Esophagus muscularis mucosa (tissue), 4 donors: ENCODE results near the gene DRC7. TPM values are rescaled to one million over a fixed set of nuclear protein-coding genes. Genes with fewer than 3 reads are reported as not detected.

Experiments
- DNase-seq: peaks from one replicate; pipeline ENCODE4 v3.0.0-alpha.2; 2017; ENCODE audit errors: extremely low spot score
- H3K27ac ChIP-seq, 4 donors: fragments of 200-600 bp; sonication (generic); replicated peaks in 1 of 4; 1 replicate in 3 of 4; 2 replicates in 1 of 4; pipeline ENCODE4 v1.5.1; 2016 to 2019; ENCODE audit warnings: mild to moderate bottlenecking in 1 of 4
- H3K27me3 ChIP-seq, 4 donors: fragments of 200-600 bp; sonication (generic); one replicate each; pipeline versions ENCODE4 v1.5.1 to v1.6.0; 2016 to 2019
- H3K36me3 ChIP-seq, 4 donors: fragments of 200-600 bp; sonication (generic); one replicate each; pipeline ENCODE4 v1.5.1; 2016 to 2019
- H3K4me1 ChIP-seq, 4 donors: fragments of 200-600 bp; sonication (generic); one replicate each; pipeline ENCODE4 v1.5.1; 2016 to 2019
- H3K4me3 ChIP-seq, 4 donors: fragments of 200-600 bp; sonication (generic); 1 replicate in 2 of 4; 2 replicates in 2 of 4; pipeline ENCODE4 v1.5.1; 2016 to 2019; ENCODE audit warnings: mild to moderate bottlenecking in 4 of 4, moderate library complexity in 1 of 4
- H3K9me3 ChIP-seq, 4 donors: fragments of 200-600 bp; sonication (generic); 1 replicate in 3 of 4; 2 replicates in 1 of 4; pipeline ENCODE4 v1.5.1; 2016 to 2019
- CTCF ChIP-seq, 3 experiments: fragments of 200-600 bp in 2 of 3; fragments of 450-650 bp in 1 of 3; sonication (generic) in 2 of 3; IDR thresholded peaks; one replicate each; pipeline ENCODE4 v1.5.1; 2017 to 2019; ENCODE audit warnings: antibody characterized with exemption in 3 of 3, mild to moderate bottlenecking in 2 of 3, moderate library complexity in 1 of 3
- EP300 ChIP-seq: sonication (generic); formaldehyde crosslinking; IDR thresholded peaks from one replicate; pipeline ENCODE4 v1.6.1; 2017; ENCODE audit warnings: antibody characterized with exemption
- POLR2A ChIP-seq: fragments of 450-650 bp; IDR thresholded peaks from one replicate; pipeline ENCODE4 v1.6.1; 2017; ENCODE audit warnings: antibody characterized with exemption, moderate library complexity, mild to moderate bottlenecking, low read depth
- POLR2AphosphoS5 ChIP-seq, 2 donors: sonication (generic); formaldehyde crosslinking; IDR thresholded peaks; one replicate each; pipeline ENCODE4 v1.6.1; 2017; ENCODE audit warnings: antibody characterized with exemption in 2 of 2
- WGBS: methylation state at CpG from one replicate; pipeline ENCODE4 v1.1.5; 2018; 5-methylcytosine and 5-hydroxymethylcytosine counted together
- intact Hi-C: fragments of 100-400 bp; cut with DNase I; formaldehyde crosslinking; loops from one replicate; pipeline ENCODE4 v1.15.1; 2023
- total RNA-seq, 4 donors: library from RNA; depleted of rRNA; stranded (reverse); fragments of >200 nt; gene quantifications; one replicate each; pipeline versions ENCODE4 v1.1.0 to v1.2.1, GENCODE V29; 2016

DRC7 gene
- total RNA-seq, 4 donors from 2014 or later = under 0.01 to 0.17 TPM; not detected in 2

DNA sequence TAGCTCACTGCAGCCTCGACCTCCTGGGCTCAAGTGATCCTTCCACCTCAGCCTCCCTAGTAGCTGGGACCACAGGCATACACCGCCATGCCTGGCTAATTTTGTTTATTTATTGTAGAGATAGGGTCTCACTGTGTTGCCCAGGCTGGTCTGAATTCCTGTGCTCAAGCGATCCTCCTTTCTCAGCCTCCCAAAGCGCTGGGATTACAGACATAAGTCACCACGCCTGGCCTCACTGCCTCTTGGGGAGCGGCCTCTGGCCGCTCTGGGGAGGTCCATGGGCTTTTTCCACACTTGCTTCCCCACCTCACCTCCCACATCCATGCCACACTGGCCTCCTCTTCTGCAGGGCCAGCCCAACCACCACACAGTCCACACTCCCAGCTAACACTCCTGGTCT lies 44.8 kb upstream of the DRC7 start:
- Histone ChIP-seq H3K4me1 (peaks cover 17 to 30% (median 22%) of the 10 kb centered on the region in 4 donors), H3K27me3 (peaks cover 0 to 68% (median 0%) of the 10 kb centered on the region in 4 donors), H3K4me3 (no peak overlapping the region), H3K36me3 (peaks cover 0 to 49% (median 4%) of the 10 kb centered on the region in 4 donors), H3K27ac (no peak overlapping the region), H3K9me3 (no peaks in the 10 kb centered on the region)
- intact Hi-C loops = loop anchor here (5.0 kb wide), 2 partner anchors 58 to 73 kb away; no protein-coding TSS in a partner anchor
- no peak for DNase-seq
- 87% methylated on average over 7 of the region's 7 CpGs for WGBS
- TF ChIP-seq POLR2AphosphoS5 (IDR thresholded peaks at IDR 0.05) = no peak

GRCh38 chr16:57651344-57652333 lies 43.0 kb upstream of the DRC7 start:
- Histone ChIP-seq H3K27ac (no peak overlapping the region), H3K36me3 (peaks cover 0 to 67% (median 5%) of the 10 kb centered on the region in 4 donors), H3K4me3 (no peak overlapping the region), H3K27me3 (peaks cover 0 to 67% (median 0%) of the 10 kb centered on the region in 4 donors), H3K9me3 (no peaks in the 10 kb centered on the region), H3K4me1 (peaks cover 13 to 23% (median 19%) of the 10 kb centered on the region in 4 donors)
- TF ChIP-seq CTCF (IDR thresholded peaks at IDR 0.05) (no peak), EP300 (no peak), POLR2AphosphoS5 (IDR thresholded peaks at IDR 0.05) (no peak), POLR2A (no peak)
- no peak for DNase-seq
- intact Hi-C loops = no loop called here
- WGBS = 84% methylated on average over 10 of the region's 10 CpGs

DNA sequence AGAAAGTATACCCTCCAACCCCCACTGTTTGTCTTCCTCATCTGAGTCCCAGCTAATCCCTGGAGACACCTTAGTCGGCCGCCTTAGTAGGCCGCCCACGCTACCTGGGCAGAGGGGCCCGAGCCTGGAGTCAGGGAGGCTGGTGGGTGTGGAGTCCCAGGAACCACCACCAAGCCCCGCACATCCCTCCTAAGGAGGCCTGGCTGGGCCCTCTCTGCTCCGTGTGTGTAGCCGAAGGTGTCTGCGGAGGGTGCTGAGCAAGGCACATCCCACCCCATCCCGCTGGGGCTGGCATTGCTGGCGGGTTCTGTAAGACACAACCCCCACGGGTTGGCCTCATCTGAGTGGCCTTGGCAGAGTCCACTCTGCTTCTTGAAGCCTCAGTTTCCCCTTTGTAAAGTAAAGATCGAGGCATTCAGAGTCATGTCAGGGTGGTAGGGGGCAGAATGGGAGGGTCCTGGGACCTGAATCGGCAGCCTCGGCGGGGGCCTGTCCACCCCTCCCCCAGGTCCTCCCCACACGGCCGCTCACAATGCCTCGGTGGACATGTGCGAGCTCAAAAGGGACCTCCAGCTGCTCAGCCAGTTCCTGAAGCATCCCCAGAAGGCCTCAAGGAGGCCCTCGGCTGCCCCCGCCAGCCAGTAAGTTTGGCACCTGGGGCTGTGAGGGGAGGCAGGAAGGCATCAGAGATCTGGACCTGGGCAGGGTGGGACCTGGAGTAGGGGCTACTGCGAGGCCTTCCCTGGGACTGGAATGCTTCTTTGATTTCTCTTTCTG lies 41.7 kb upstream of the DRC7 start:
- intact Hi-C loops = no loop called here
- Histone ChIP-seq H3K36me3 (peaks cover 0 to 78% (median 9%) of the 10 kb centered on the region in 4 donors), H3K27me3 (peaks cover 0 to 57% (median 0%) of the 10 kb centered on the region in 4 donors), H3K4me1 (peaks cover 5 to 14% (median 10%) of the 10 kb centered on the region in 4 donors), H3K27ac (no peak overlapping the region), H3K9me3 (no peaks in the 10 kb centered on the region), H3K4me3 (no peak overlapping the region)
- no peak for DNase-seq
- TF ChIP-seq POLR2A (no peak), POLR2AphosphoS5 (IDR thresholded peaks at IDR 0.05) (no peak), EP300 (no peak), CTCF (IDR thresholded peaks at IDR 0.05) (no peak)
- WGBS = 85% methylated on average over 11 of the region's 23 CpGs

DNA sequence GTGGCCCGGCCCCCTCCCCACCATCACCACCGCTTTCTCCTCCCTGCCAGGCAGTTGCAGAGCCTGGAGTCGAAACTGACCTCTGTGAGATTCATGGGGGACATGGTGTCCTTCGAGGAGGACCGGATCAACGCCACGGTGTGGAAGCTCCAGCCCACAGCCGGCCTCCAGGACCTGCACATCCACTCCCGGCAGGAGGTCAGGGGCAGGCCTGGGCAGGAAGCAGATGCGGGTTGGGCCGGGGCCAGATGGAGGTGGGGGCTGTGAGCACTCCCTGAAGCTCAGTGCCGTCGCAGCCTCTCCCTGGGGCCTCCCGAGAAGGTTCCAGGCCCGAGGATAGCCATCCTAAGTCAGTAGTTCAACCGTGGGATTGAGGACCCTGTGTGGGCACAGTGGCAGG lies 40.7 kb upstream of the DRC7 start:
- Histone ChIP-seq H3K27me3 (peaks cover 0 to 47% (median 0%) of the 10 kb centered on the region in 4 donors), H3K36me3 (peaks cover 0 to 87% (median 10%) of the 10 kb centered on the region in 4 donors), H3K27ac (no peak overlapping the region), H3K9me3 (no peaks in the 10 kb centered on the region), H3K4me1 (peaks cover 0 to 3% (median 1%) of the 10 kb centered on the region in 4 donors), H3K4me3 (no peak overlapping the region)
- no peak for DNase-seq
- WGBS = 74% methylated on average over 10 of the region's 16 CpGs
- TF ChIP-seq POLR2AphosphoS5 (IDR thresholded peaks at IDR 0.05) (no peak), EP300 (no peak), POLR2A (no peak), CTCF (IDR thresholded peaks at IDR 0.05) (no peak)
- intact Hi-C loops = no loop called here
